K562 (cell line): ENCODE data around the gene CALML6. TPM values are rescaled to one million over a fixed set of nuclear protein-coding genes. Genes with fewer than 3 reads are reported as not detected.

ENCODE experiments used
- ATAC-seq: fragments of 200-7000 bp; cut with Tn5 transposase; 3 replicates; pipeline ENCODE4 v1.9.1; 2020; ENCODE audit warnings: moderate library complexity
- BruUV-seq: library from RNA; stranded (reverse); fragments of 400-500 nt; replicated peaks from 2 replicates; lab custom pipeline; 2021; lab: Mats Ljungman, UMichigan
- CTCF ChIA-PET: fragments of 300-600 bp; formaldehyde crosslinking; extraction: SDS; loops from one replicate; lab custom pipeline; 2021; ENCODE audit warnings: low intra/inter-chr PET ratio; lab: Yijun Ruan, JAX
- POLR2A ChIA-PET: fragments of 300-600, 350-650 bp; sonication (Branson Sonifier 250); formaldehyde crosslinking; extraction: SDS; loops from one replicate; lab custom pipeline; 2021; ENCODE audit warnings: antibody characterized with exemption, inconsistent platforms; lab: Yijun Ruan, JAX
- DNase-seq, 4 experiments: peaks; one replicate each; pipeline versions ENCODE4 v3.0.0 to v3.0.0-alpha.2; 2011 to 2018; ENCODE audit warnings: low spot score in 3 of 4, mixed read lengths in 3 of 4; ENCODE audit errors: extremely low read depth in 1 of 4
- FAIRE-seq: peaks from 2 replicates; lab custom pipeline; 2011; peaks lifted over from hg19 to GRCh38; lab: Jason Lieb, UNC
- H2AFZ ChIP-seq: 2 replicates; pipeline ENCODE4 v1.6.0; 2011; ENCODE audit warnings: low read depth, low read length, control low read depth, inconsistent platforms
- H3K27ac ChIP-seq: fragments of 200-600 bp; 3 replicates; pipeline ENCODE4 v1.8.0; 2011; ENCODE audit warnings: low read depth, mild to moderate bottlenecking, control low read depth, inconsistent platforms, low read length, moderate library complexity, mixed read lengths; ENCODE audit errors: extremely low read depth
- H3K27me3 ChIP-seq, 2 experiments: fragments of 300-600 bp in 1 of 2; 2 replicates in 1 of 2; 3 replicates in 1 of 2; pipeline versions ENCODE4 v1.6.0 to v1.8.0; 2011; ENCODE audit warnings: inconsistent platforms in 2 of 2, low read length in 2 of 2, mild to moderate bottlenecking in 1 of 2, mixed read lengths in 1 of 2, moderate library complexity in 1 of 2; ENCODE audit not compliant: control insufficient read depth in 2 of 2, insufficient read depth in 2 of 2
- H3K36me3 ChIP-seq: fragments of 300-600 bp; 3 replicates; pipeline ENCODE4 v1.8.0; 2011; ENCODE audit warnings: mild to moderate bottlenecking, low read length, inconsistent platforms; ENCODE audit not compliant: control insufficient read depth, insufficient read depth
- H3K4me1 ChIP-seq, 2 experiments: fragments of 200-600 bp in 1 of 2; replicated peaks in 1 of 2; 2 replicates in 1 of 2; 3 replicates in 1 of 2; pipeline versions ENCODE4 v1.5.1 to v1.8.0; 2011; ENCODE audit warnings: inconsistent platforms in 2 of 2, low read length in 2 of 2, mild to moderate bottlenecking in 1 of 2, mixed read lengths in 1 of 2, moderate library complexity in 1 of 2; ENCODE audit not compliant: control insufficient read depth in 2 of 2, insufficient read depth in 2 of 2
- H3K4me2 ChIP-seq: 2 replicates; pipeline ENCODE4 v1.6.1; 2011; ENCODE audit warnings: low read length, control low read depth, inconsistent platforms, mixed read lengths; ENCODE audit not compliant: insufficient read depth
- H3K4me3 ChIP-seq: fragments of 200-600 bp; sonication (generic), shearing (Covaris generic); 2 replicates; pipeline ENCODE4 v1.5.1; 2016; ENCODE audit warnings: control low read depth, inconsistent platforms
- H3K79me2 ChIP-seq: fragments of 200-600 bp; 3 replicates; pipeline ENCODE4 v1.8.0; 2011; ENCODE audit warnings: low read length, inconsistent platforms; ENCODE audit not compliant: control insufficient read depth, insufficient read depth
- H3K9ac ChIP-seq, 2 experiments: 2 replicates each; pipeline versions ENCODE4 v1.6.0 to v1.6.1; 2011; ENCODE audit warnings: low read depth in 2 of 2, low read length in 2 of 2, control low read depth in 1 of 2, inconsistent platforms in 1 of 2, mild to moderate bottlenecking in 1 of 2, mixed read lengths in 1 of 2; ENCODE audit not compliant: insufficient read depth in 1 of 2
- H3K9me1 ChIP-seq: one replicate; pipeline ENCODE4 v1.6.0; 2011; ENCODE audit warnings: inconsistent platforms, mild to moderate bottlenecking, low read length, moderate library complexity; ENCODE audit not compliant: control insufficient read depth, insufficient read depth
- H3K9me3 ChIP-seq: replicated peaks from 2 replicates; pipeline ENCODE4 v1.5.1; 2011; ENCODE audit warnings: low read depth, low read length, inconsistent platforms; ENCODE audit not compliant: control insufficient read depth, insufficient read depth
- H4K20me1 ChIP-seq: replicated peaks from 2 replicates; pipeline ENCODE4 v1.6.1; 2011; ENCODE audit warnings: low read length, inconsistent platforms, mixed read lengths; ENCODE audit not compliant: control insufficient read depth, insufficient read depth
- FOXJ3 ChIP-seq: sonication (generic); formaldehyde crosslinking; IDR thresholded peaks from 2 replicates; pipeline ENCODE4 v1.4.0; 2020; ENCODE audit warnings: mild to moderate bottlenecking, missing genetic modification reagents
- KAT7 ChIP-seq: sonication (generic); formaldehyde crosslinking; IDR thresholded peaks from 2 replicates; pipeline ENCODE4 v1.8.0; 2022; ENCODE audit warnings: missing genetic modification reagents, mild to moderate bottlenecking, borderline replicate concordance
- MBD2 ChIP-seq: sonication (generic); IDR thresholded peaks from 2 replicates; pipeline ENCODE4 v1.6.1; 2016; ENCODE audit warnings: low read depth, borderline replicate concordance
- MCM5 ChIP-seq: fragments of 450-650 bp; IDR thresholded peaks from 2 replicates; pipeline ENCODE4 v1.6.1; 2016; ENCODE audit warnings: low read depth
- MTF1 ChIP-seq: fragments of 250-450 bp; sonication (Bioruptor Pico); IDR thresholded peaks from 2 replicates; pipeline ENCODE4 v1.9.0; 2021; ENCODE audit warnings: moderate library complexity, mild to moderate bottlenecking, inconsistent platforms, borderline replicate concordance
- NFIC ChIP-seq: fragments of 450-650 bp; IDR thresholded peaks from 2 replicates; pipeline ENCODE4 v1.6.1; 2017; ENCODE audit warnings: mild to moderate bottlenecking, inconsistent platforms
- SMARCC2 ChIP-seq: fragments of 450-650 bp; IDR thresholded peaks from 2 replicates; pipeline ENCODE4 v1.6.1; 2017; ENCODE audit warnings: antibody characterized with exemption, moderate library complexity, mild to moderate bottlenecking, low read depth
- ZBTB7A ChIP-seq: IDR thresholded peaks from 2 replicates; pipeline ENCODE4 v1.6.1; 2011; ENCODE audit warnings: low read depth, mild to moderate bottlenecking, low read length, moderate library complexity, borderline replicate concordance; ENCODE audit not compliant: control insufficient read depth
- WGBS: fragments of 100-300 bp; shearing (Covaris generic); methylation state at CpG from one replicate; pipeline ENCODE4 v1.1.6; 2016; ENCODE audit warnings: low coverage, mixed read lengths; ENCODE audit not compliant: insufficient coverage; ENCODE audit errors: missing lambda C conversion rate; 5-methylcytosine and 5-hydroxymethylcytosine counted together
- in situ Hi-C: fragments of 300-500 bp; cut with MboI; formaldehyde crosslinking; loops from 4 replicates; pipeline ENCODE4 v1.15.0; 2018; ENCODE audit warnings: inconsistent platforms, mixed read lengths
- intact Hi-C: fragments of 100-400 bp; cut with micrococcal nuclease; formaldehyde crosslinking; loops from 2 replicates; pipeline ENCODE4 v1.14.2; 2022
- polyA plus RNA-seq, 8 experiments: library from polyadenylated mRNA; depleted of rRNA in 4 of 8; stranded (reverse) in 5 of 8; unstranded in 3 of 8; fragments of >200 nt; fragmentation: Nextera tagmentation in 2 of 8; fragmentation: Illumina TruSeq in 1 of 8; extraction: Ambion mirVana in 2 of 8; extraction: Trizol in 1 of 8; gene quantifications; 2 replicates each; pipeline versions ENCODE4 v1.2.1 to v1.2.3, GENCODE V29; 2011 to 2014; ENCODE audit warnings: inconsistent platforms in 1 of 8, missing spikeins in 1 of 8
- total RNA-seq, 7 experiments: library from RNA; depleted of rRNA in 6 of 7; stranded (reverse); fragments of >200 nt in 6 of 7; fragmentation: Illumina TruSeq in 2 of 7; extraction: Trizol in 2 of 7; gene quantifications; 2 replicates each; pipeline versions ENCODE4 v1.2.1 to v1.2.3, GENCODE V29; 2011 to 2021; ENCODE audit warnings: low replicate concordance in 1 of 7
- TF ChIP-seq, protein P1 (sequence below): fragments of 450-650 bp; formaldehyde crosslinking; IDR thresholded peaks from 2 replicates; pipeline ENCODE4 v1.4.0; 2020; ENCODE audit warnings: mild to moderate bottlenecking, moderate library complexity
- TF ChIP-seq, protein P2 (sequence below), 3 experiments: fragments of 200-800 bp in 1 of 3; fragments of 250-450 bp in 1 of 3; fragments of 450-650 bp in 1 of 3; sonication (Bioruptor Pico) in 1 of 3; sonication (Bioruptor generic) in 1 of 3; formaldehyde crosslinking in 1 of 3; IDR thresholded peaks; 2 replicates each; pipeline versions ENCODE4 v1.6.1 to v1.8.0; 2016 to 2022; ENCODE audit warnings: mild to moderate bottlenecking in 2 of 3, missing genetic modification characterization in 2 of 3, missing compliant biosample characterization in 1 of 3, moderate library complexity in 1 of 3

CALML6 gene
- total and polyA plus RNA-seq, 9 of the 15 experiments (the other 6 are each of a cell fraction or from before 2014, with no cell fraction given): 0.14 TPM; not detected in 8

DNA sequence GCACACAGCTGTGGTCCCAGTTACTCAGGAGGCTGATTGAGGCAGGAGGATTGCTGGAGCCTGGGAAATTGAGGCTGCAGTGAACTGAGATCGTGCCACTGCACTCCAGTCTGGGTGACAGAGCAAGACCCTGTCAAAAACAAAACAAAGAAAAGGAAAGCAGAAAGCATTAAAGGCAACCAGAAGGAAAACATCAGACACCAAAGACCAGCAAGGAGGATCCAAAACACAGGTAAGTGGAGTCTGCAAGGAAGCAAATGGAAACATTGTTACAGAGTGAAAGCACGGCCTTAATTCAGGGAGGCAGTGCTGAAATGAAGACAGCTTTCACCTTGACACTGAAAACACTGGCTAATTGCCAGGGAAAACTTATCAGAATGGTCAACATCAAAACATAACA lies 47.7 kb downstream of the CALML6 start:
- Histone ChIP-seq H3K9me1 (no peaks in the 10 kb centered on the region), H3K9ac (no peak overlapping the region), H3K9me3 (no peaks in the 10 kb centered on the region), H3K27me3 (peaks cover 65 to 92% of the 10 kb centered on the region in 2 experiments), H3K4me3 (no peak overlapping the region), H3K4me2 (no peak overlapping the region), H4K20me1 (peaks cover 13% of the 10 kb centered on the region), H3K27ac (no peak overlapping the region), H2AFZ (no peak overlapping the region), H3K4me1 (peaks cover 0 to 26% of the 10 kb centered on the region in 2 experiments; a peak in 3 of 5 replicates), H3K36me3 (no peaks in the 10 kb centered on the region), H3K79me2 (no peaks in the 10 kb centered on the region)
- DNase-seq (no peak), ATAC-seq (no peak), FAIRE-seq (peak; percentile 26)
- 0% methylated on average over 2 of the region's 2 CpGs for WGBS
- in situ Hi-C loops (loop anchor here (5.0 kb wide), 1 partner anchor 75 kb away; no protein-coding TSS in a partner anchor), intact Hi-C loops (no loop called here)
- no TSS peak for BruUV-seq
- TF ChIP-seq NFIC (peak; percentile 72), ZBTB7A (no peak), FOXJ3 (CRISPR knock-in tag) (no peak), KAT7 (CRISPR knock-in tag) (no peak), SMARCC2 (no peak)
- ChIA-PET CTCF (no interaction called here), POLR2A (interaction anchor here (0.9 to 1.6 kb wide), 2 partner anchors 21 to 51 kb away, joined by 3 read pairs; no protein-coding TSS in a partner anchor)

DNA sequence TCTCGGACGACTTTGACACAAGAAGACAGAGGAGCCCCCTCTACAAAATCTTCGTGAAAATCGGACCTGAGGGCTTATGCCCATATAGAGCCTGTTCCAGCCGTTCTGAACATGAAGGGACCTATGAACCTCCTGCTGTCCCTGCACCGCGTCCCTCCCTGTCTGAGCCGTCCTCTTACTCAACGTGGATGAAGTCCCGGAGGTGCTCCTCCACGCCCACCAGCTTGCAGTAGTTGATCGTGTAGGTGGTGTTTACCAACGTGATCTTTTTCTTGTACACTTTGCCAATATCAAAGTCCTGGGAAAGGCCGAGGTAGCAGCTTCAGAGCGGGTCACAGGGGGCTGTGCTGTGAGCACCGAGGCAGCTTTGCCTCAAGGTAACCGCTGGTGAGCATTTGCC lies 48.5 kb downstream of the CALML6 start:
- POLR2A ChIA-PET: interaction anchor here (0.6 kb wide), 1 partner anchor 14 kb away, joined by 4 read pairs; no protein-coding TSS in a partner anchor
- no peaks in the 10 kb centered on the region for H3K9me3 ChIP-seq
- FAIRE-seq (no peak), DNase-seq (no peak), ATAC-seq (no peak)
- no peak overlapping the region for H3K4me3 ChIP-seq
- no peaks in the 10 kb centered on the region for H3K9me1 ChIP-seq
- no peak overlapping the region for H2AFZ ChIP-seq
- CTCF ChIA-PET: no interaction called here
- TF ChIP-seq MBD2 (no peak), MCM5 (no peak), MTF1 (CRISPR knock-in tag) (no peak)
- TF ChIP-seq, protein P1, sequence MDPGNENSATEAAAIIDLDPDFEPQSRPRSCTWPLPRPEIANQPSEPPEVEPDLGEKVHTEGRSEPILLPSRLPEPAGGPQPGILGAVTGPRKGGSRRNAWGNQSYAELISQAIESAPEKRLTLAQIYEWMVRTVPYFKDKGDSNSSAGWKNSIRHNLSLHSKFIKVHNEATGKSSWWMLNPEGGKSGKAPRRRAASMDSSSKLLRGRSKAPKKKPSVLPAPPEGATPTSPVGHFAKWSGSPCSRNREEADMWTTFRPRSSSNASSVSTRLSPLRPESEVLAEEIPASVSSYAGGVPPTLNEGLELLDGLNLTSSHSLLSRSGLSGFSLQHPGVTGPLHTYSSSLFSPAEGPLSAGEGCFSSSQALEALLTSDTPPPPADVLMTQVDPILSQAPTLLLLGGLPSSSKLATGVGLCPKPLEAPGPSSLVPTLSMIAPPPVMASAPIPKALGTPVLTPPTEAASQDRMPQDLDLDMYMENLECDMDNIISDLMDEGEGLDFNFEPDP (CRISPR knock-in tag): no peak
- TF ChIP-seq, protein P2, sequence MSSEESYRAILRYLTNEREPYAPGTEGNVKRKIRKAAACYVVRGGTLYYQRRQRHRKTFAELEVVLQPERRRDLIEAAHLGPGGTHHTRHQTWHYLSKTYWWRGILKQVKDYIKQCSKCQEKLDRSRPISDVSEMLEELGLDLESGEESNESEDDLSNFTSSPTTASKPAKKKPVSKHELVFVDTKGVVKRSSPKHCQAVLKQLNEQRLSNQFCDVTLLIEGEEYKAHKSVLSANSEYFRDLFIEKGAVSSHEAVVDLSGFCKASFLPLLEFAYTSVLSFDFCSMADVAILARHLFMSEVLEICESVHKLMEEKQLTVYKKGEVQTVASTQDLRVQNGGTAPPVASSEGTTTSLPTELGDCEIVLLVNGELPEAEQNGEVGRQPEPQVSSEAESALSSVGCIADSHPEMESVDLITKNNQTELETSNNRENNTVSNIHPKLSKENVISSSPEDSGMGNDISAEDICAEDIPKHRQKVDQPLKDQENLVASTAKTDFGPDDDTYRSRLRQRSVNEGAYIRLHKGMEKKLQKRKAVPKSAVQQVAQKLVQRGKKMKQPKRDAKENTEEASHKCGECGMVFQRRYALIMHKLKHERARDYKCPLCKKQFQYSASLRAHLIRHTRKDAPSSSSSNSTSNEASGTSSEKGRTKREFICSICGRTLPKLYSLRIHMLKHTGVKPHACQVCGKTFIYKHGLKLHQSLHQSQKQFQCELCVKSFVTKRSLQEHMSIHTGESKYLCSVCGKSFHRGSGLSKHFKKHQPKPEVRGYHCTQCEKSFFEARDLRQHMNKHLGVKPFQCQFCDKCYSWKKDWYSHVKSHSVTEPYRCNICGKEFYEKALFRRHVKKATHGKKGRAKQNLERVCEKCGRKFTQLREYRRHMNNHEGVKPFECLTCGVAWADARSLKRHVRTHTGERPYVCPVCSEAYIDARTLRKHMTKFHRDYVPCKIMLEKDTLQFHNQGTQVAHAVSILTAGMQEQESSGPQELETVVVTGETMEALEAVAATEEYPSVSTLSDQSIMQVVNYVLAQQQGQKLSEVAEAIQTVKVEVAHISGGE (CRISPR knock-in tag; IDR thresholded peaks at IDR 0.05): no peak
- BruUV-seq: no TSS peak
- H3K4me1 ChIP-seq: peaks cover 0 to 31% of the 10 kb centered on the region in 2 experiments; a peak in 3 of 5 replicates
- intact Hi-C loops: no loop called here
- H4K20me1 ChIP-seq: peaks cover 8% of the 10 kb centered on the region
- WGBS: 1% methylated on average over 17 of the region's 17 CpGs
- peaks cover 60 to 91% of the 10 kb centered on the region in 2 experiments for H3K27me3 ChIP-seq
- in situ Hi-C loops: loop anchor here (5.0 kb wide), 1 partner anchor 74 kb away; no protein-coding TSS in a partner anchor
- H3K79me2 ChIP-seq: no peaks in the 10 kb centered on the region
- no peak overlapping the region for H3K9ac ChIP-seq
- no peaks in the 10 kb centered on the region for H3K36me3 ChIP-seq
- no peak overlapping the region for H3K27ac ChIP-seq
- H3K4me2 ChIP-seq: no peak overlapping the region
